OCI-LY7 (cell line): ENCODE results near the gene ZFYVE26. TPM values are rescaled to one million over a fixed set of nuclear protein-coding genes. Genes with fewer than 3 reads are reported as not detected.

Experiments used
- BruUV-seq: library from RNA; stranded (reverse); fragments of 400-500 nt; replicated peaks from 2 replicates; lab custom pipeline; 2021; lab: Mats Ljungman, UMichigan
- CTCF ChIA-PET: fragments of 300-600 bp; sonication (Branson Sonifier 250); formaldehyde crosslinking; loops from one replicate; lab custom pipeline; 2022; ENCODE audit warnings: antibody characterized with exemption; ENCODE audit not compliant: unreplicated experiment; lab: Charles Lee
- POLR2A ChIA-PET: fragments of 300-600 bp; sonication (Branson Sonifier 250); formaldehyde crosslinking; loops from one replicate; lab custom pipeline; 2022; ENCODE audit warnings: antibody characterized with exemption; lab: Charles Lee
- DNase-seq: peaks from one replicate; pipeline ENCODE4 v3.0.0-alpha.2; 2015; ENCODE audit warnings: low spot score
- H2AFZ ChIP-seq: fragments of 200-600 bp; sonication (generic), shearing (Covaris generic); 2 replicates; pipeline ENCODE4 v1.6.1; 2014; ENCODE audit warnings: mild to moderate bottlenecking, antibody characterized with exemption, low read length, moderate library complexity
- H3K27ac ChIP-seq: fragments of 200-600 bp; sonication (generic); 2 replicates; pipeline ENCODE4 v1.5.1; 2014; ENCODE audit warnings: mixed run types, low read depth, mild to moderate bottlenecking, moderate library complexity, low read length, inconsistent platforms; ENCODE audit not compliant: poor library complexity, severe bottlenecking
- H3K36me3 ChIP-seq: fragments of 200-600 bp; sonication (generic); 2 replicates; pipeline ENCODE4 v1.6.1; 2014; ENCODE audit warnings: mild to moderate bottlenecking, antibody characterized with exemption, low read length, moderate library complexity, mixed read lengths; ENCODE audit not compliant: insufficient read depth
- H3K4me1 ChIP-seq: fragments of 200-600 bp; sonication (generic); 2 replicates; pipeline ENCODE4 v1.5.1; 2014; ENCODE audit warnings: mild to moderate bottlenecking, low read length; ENCODE audit not compliant: insufficient read depth, poor library complexity, severe bottlenecking
- H3K4me2 ChIP-seq: fragments of 200-600 bp; sonication (generic); 2 replicates; pipeline ENCODE4 v1.6.1; 2014; ENCODE audit warnings: mild to moderate bottlenecking, low read length
- H3K4me3 ChIP-seq: fragments of 200-600 bp; sonication (generic); 2 replicates; pipeline ENCODE4 v1.5.1; 2014; ENCODE audit warnings: mild to moderate bottlenecking, low read depth, low read length; ENCODE audit not compliant: poor library complexity, severe bottlenecking
- H3K79me2 ChIP-seq: fragments of 200-600 bp; sonication (generic); 2 replicates; pipeline ENCODE4 v1.6.1; 2016; ENCODE audit warnings: low read depth, mild to moderate bottlenecking, low read length, moderate library complexity, mixed read lengths; ENCODE audit not compliant: insufficient read depth
- H3K9me2 ChIP-seq: fragments of 200-600 bp; sonication (generic); 2 replicates; pipeline ENCODE4 v1.6.1; 2016; ENCODE audit warnings: mild to moderate bottlenecking, low read length, mixed read lengths; ENCODE audit not compliant: insufficient read depth
- H3K9me3 ChIP-seq: fragments of 200-600 bp; sonication (generic); 2 replicates; pipeline ENCODE4 v1.6.1; 2014; ENCODE audit warnings: mild to moderate bottlenecking, mixed run types, low read length, mixed read lengths
- H4K20me1 ChIP-seq: fragments of 200-600 bp; sonication (generic); 2 replicates; pipeline ENCODE4 v1.6.1; 2014; ENCODE audit warnings: mild to moderate bottlenecking, antibody characterized with exemption, low read length, moderate library complexity, mixed read lengths; ENCODE audit not compliant: insufficient read depth
- CTCF ChIP-seq: fragments of 200-600 bp; sonication (generic); conservative IDR thresholded peaks from 2 replicates; pipeline ENCODE4 v1.5.1; 2014; ENCODE audit warnings: mild to moderate bottlenecking, antibody characterized with exemption, low read length, moderate library complexity, mixed read lengths
- EZH2phosphoT487 ChIP-seq: fragments of 200-600 bp; sonication (generic); IDR thresholded peaks from 2 replicates; pipeline ENCODE4 v1.6.1; 2018; ENCODE audit warnings: low read depth, borderline replicate concordance, mild to moderate bottlenecking, mixed run types, antibody characterized with exemption, low read length, moderate library complexity, mixed read lengths
- intact Hi-C: fragments of 100-400 bp; cut with micrococcal nuclease; formaldehyde crosslinking; loops from one replicate; pipeline ENCODE4 v1.10.0; 2022; ENCODE audit not compliant: unreplicated experiment
- total RNA-seq, 2 experiments: library from RNA; depleted of rRNA in 1 of 2; stranded (reverse); fragments of >200 nt in 1 of 2; shearing (Covaris generic) in 1 of 2; gene quantifications; 2 replicates each; pipeline ENCODE4 v1.2.3, GENCODE V29; 2014 to 2022

The ZFYVE26 gene
- total RNA-seq, 2 experiments from 2014 or later, result 12.0 to 22.8 TPM

GRCh38 chr14:67759916-67760315 is 56.5 kb downstream of the ZFYVE26 start:
- no peaks in the 10 kb centered on the region for H3K9me2 ChIP-seq
- H4K20me1 ChIP-seq, result no peaks in the 10 kb centered on the region
- POLR2A ChIA-PET, result no interaction called here
- no peaks in the 10 kb centered on the region for H3K4me1 ChIP-seq
- DNase-seq, result no peak
- no peak overlapping the region for H2AFZ ChIP-seq
- H3K36me3 ChIP-seq, result peaks cover 72% of the 10 kb centered on the region
- no peak overlapping the region for H3K4me2 ChIP-seq
- H3K27ac ChIP-seq, result no peak overlapping the region
- H3K9me3 ChIP-seq, result no peaks in the 10 kb centered on the region
- no peak for TF ChIP-seq CTCF
- no peak for TF ChIP-seq EZH2phosphoT487
- intact Hi-C loops, result no loop called here
- no TSS peak for BruUV-seq
- CTCF ChIA-PET, result no interaction called here
- H3K79me2 ChIP-seq, result no peaks in the 10 kb centered on the region
- no peak overlapping the region for H3K4me3 ChIP-seq

- intact Hi-C loops, result no loop called here
- H3K79me2 ChIP-seq, result no peaks in the 10 kb centered on the region
- TF ChIP-seq EZH2phosphoT487, result no peak
- TF ChIP-seq CTCF, result no peak
- no peak overlapping the region for H3K4me3 ChIP-seq
- no peaks in the 10 kb centered on the region for H3K4me1 ChIP-seq
- ChIA-PET POLR2A (no interaction called here), CTCF (no interaction called here)
- H4K20me1 ChIP-seq, result no peaks in the 10 kb centered on the region
- no peaks in the 10 kb centered on the region for H3K9me2 ChIP-seq
- peaks cover 74% of the 10 kb centered on the region for H3K36me3 ChIP-seq
- H3K9me3 ChIP-seq, result no peaks in the 10 kb centered on the region
- BruUV-seq, result no TSS peak
- H3K4me2 ChIP-seq, result no peak overlapping the region
- no peak overlapping the region for H3K27ac ChIP-seq
- H2AFZ ChIP-seq, result no peak overlapping the region
- no peak for DNase-seq
Observed at GRCh38 chr14:67757175-67757574, 59.2 kb downstream of the ZFYVE26 start.

- no TSS peak for BruUV-seq
- H3K4me2 ChIP-seq, result no peak overlapping the region
- intact Hi-C loops, result no loop called here
Observed at GRCh38 chr14:67756496-67756895, 59.9 kb downstream of the ZFYVE26 start.

More at GRCh38 chr14:67756496-67756895, 59.9 kb downstream of the ZFYVE26 start:
- H3K9me2 ChIP-seq, result no peaks in the 10 kb centered on the region
- H4K20me1 ChIP-seq, result no peaks in the 10 kb centered on the region
- H3K27ac ChIP-seq, result no peak overlapping the region
- peaks cover 73% of the 10 kb centered on the region for H3K36me3 ChIP-seq
- no peaks in the 10 kb centered on the region for H3K9me3 ChIP-seq
- CTCF ChIA-PET, result no interaction called here
- no peak overlapping the region for H2AFZ ChIP-seq
- H3K4me1 ChIP-seq, result no peaks in the 10 kb centered on the region
- POLR2A ChIA-PET, result no interaction called here
- TF ChIP-seq CTCF (no peak), EZH2phosphoT487 (no peak)
- DNase-seq, result no peak
- no peaks in the 10 kb centered on the region for H3K79me2 ChIP-seq
- H3K4me3 ChIP-seq, result no peak overlapping the region
